HepG2 (cell line): Measurements from ENCODE around the gene RIPK3. TPM values are rescaled to one million over a fixed set of nuclear protein-coding genes. Genes with fewer than 3 reads are reported as not detected.

Experiments used
- AKNA ChIP-seq: sonication (generic); formaldehyde crosslinking; IDR thresholded peaks from 2 replicates; pipeline ENCODE4 v1.4.0; 2020; ENCODE audit warnings: missing genetic modification reagents, borderline replicate concordance
- ARNT2 ChIP-seq: sonication (generic); formaldehyde crosslinking; IDR thresholded peaks from 2 replicates; pipeline ENCODE4 v1.8.0; 2022; ENCODE audit warnings: mild to moderate bottlenecking, low read depth, missing genetic modification reagents, moderate library complexity
- CSRNP1 ChIP-seq: sonication (generic); formaldehyde crosslinking; IDR thresholded peaks from 2 replicates; pipeline ENCODE4 v1.8.1; 2023; ENCODE audit warnings: mild to moderate bottlenecking, missing genetic modification reagents
- FOXJ3 ChIP-seq: sonication (generic); formaldehyde crosslinking; IDR thresholded peaks from 2 replicates; pipeline ENCODE4 v1.4.0; 2020; ENCODE audit warnings: missing genetic modification reagents, mild to moderate bottlenecking, borderline replicate concordance
- FOXP1 ChIP-seq, 2 experiments: fragments of 450-650 bp in 1 of 2; IDR thresholded peaks; 2 replicates each; pipeline ENCODE4 v1.6.1; 2017 to 2018; ENCODE audit warnings: antibody characterized with exemption in 1 of 2
- HBP1 ChIP-seq: IDR thresholded peaks from 2 replicates; pipeline ENCODE4 v1.6.1; 2016; ENCODE audit warnings: low read depth, control low read depth
- MXD4 ChIP-seq: IDR thresholded peaks from 2 replicates; pipeline ENCODE4 v1.6.1; 2016; ENCODE audit warnings: mild to moderate bottlenecking, missing biosample characterization, missing genetic modification reagents
- NFE2 ChIP-seq: sonication (generic); formaldehyde crosslinking; IDR thresholded peaks from 2 replicates; pipeline ENCODE4 v1.4.0; 2020; ENCODE audit warnings: missing genetic modification reagents
- NFYB ChIP-seq: sonication (generic); formaldehyde crosslinking; IDR thresholded peaks from 2 replicates; pipeline ENCODE4 v1.4.0; 2020; ENCODE audit warnings: missing genetic modification reagents
- POLR2AphosphoS5 ChIP-seq: IDR thresholded peaks from 2 replicates; pipeline ENCODE4 v1.6.1; 2012; ENCODE audit warnings: low read depth, low read length
- TBX2 ChIP-seq: sonication (generic); formaldehyde crosslinking; IDR thresholded peaks from 2 replicates; pipeline ENCODE4 v1.5.0; 2020; ENCODE audit warnings: missing genetic modification reagents, mild to moderate bottlenecking, borderline replicate concordance
- ZFP91 ChIP-seq: sonication (generic); formaldehyde crosslinking; IDR thresholded peaks from 2 replicates; pipeline ENCODE4 v1.9.0; 2022; ENCODE audit warnings: missing genetic modification reagents, mild to moderate bottlenecking, borderline replicate concordance
- ZNF260 ChIP-seq: sonication (generic); formaldehyde crosslinking; IDR thresholded peaks from 2 replicates; pipeline ENCODE4 v1.4.0; 2020; ENCODE audit warnings: missing genetic modification reagents, low read depth, mild to moderate bottlenecking, borderline replicate concordance
- ZNF354B ChIP-seq: sonication (generic); formaldehyde crosslinking; IDR thresholded peaks from 2 replicates; pipeline ENCODE4 v1.8.0; 2022; ENCODE audit warnings: mild to moderate bottlenecking, missing genetic modification reagents
- ZNF362 ChIP-seq: sonication (generic); formaldehyde crosslinking; IDR thresholded peaks from 2 replicates; pipeline ENCODE4 v1.4.0; 2020; ENCODE audit warnings: missing genetic modification reagents, mild to moderate bottlenecking, borderline replicate concordance
- ZNF570 ChIP-seq: sonication (generic); formaldehyde crosslinking; IDR thresholded peaks from 2 replicates; pipeline ENCODE4 v1.4.0; 2020; ENCODE audit warnings: mild to moderate bottlenecking, missing genetic modification reagents, borderline replicate concordance
- polyA plus RNA-seq, 8 experiments: library from polyadenylated mRNA; depleted of rRNA in 3 of 8; stranded (reverse) in 7 of 8; unstranded in 1 of 8; fragments of >200 nt; fragmentation: Illumina TruSeq in 4 of 8; extraction: Trizol in 4 of 8; gene quantifications; 2 replicates each; pipeline versions ENCODE4 v1.2.1 to v1.2.3, GENCODE V29; 2011 to 2016; ENCODE audit warnings: low read depth in 4 of 8, missing spikeins in 1 of 8, mixed read lengths in 1 of 8; ENCODE audit not compliant: insufficient read depth in 1 of 8
- total RNA-seq, 5 experiments: library from RNA; depleted of rRNA; stranded (reverse); fragments of >200 nt; fragmentation: Illumina TruSeq; extraction: Trizol; gene quantifications; 2 replicates each; pipeline ENCODE4 v1.2.3, GENCODE V29; 2016; ENCODE audit warnings: low read depth in 1 of 5

RIPK3 gene
- total and polyA plus RNA-seq, 2 of the 13 experiments (the other 11 are each of a cell fraction or from before 2014, with no cell fraction given), result not detected

GRCh38 chr14:24365600-24366412 is 26.0 kb upstream of the RIPK3 start (continued):
- TF ChIP-seq ZNF362 (CRISPR knock-in tag) (0 out of 2 replicates have a peak, but pooled peaks have one; percentile 66), ARNT2 (CRISPR knock-in tag) (peak; percentile 87), HBP1 (peak; percentile 90), CSRNP1 (CRISPR knock-in tag) (peak; percentile 63; the same call in 1 of the 2 replicates), ZNF570 (CRISPR knock-in tag) (no peak), FOXJ3 (CRISPR knock-in tag) (peak; percentile 44; the same call in 1 of the 2 replicates), POLR2AphosphoS5 (no peak), FOXP1 (IDR thresholded peaks at IDR 0.05) (no peak), FOXP1 (CRISPR knock-in tag; IDR thresholded peaks at IDR 0.05) (peak; percentile 27; the same call in 1 of the 2 replicates), AKNA (no peak), NFYB (peak; percentile 47; the same call in 1 of the 2 replicates), ZFP91 (peak; percentile 94), TBX2 (CRISPR knock-in tag) (peak; percentile 54; the same call in 1 of the 2 replicates), ZNF354B (CRISPR knock-in tag) (0 out of 2 replicates have a peak, but pooled peaks have one; percentile 69), MXD4 (CRISPR knock-in tag) (peak; percentile 84; the same call in 1 of the 2 replicates), NFE2 (no peak), ZNF260 (CRISPR knock-in tag) (no peak)
